ENCODE measurements around the gene NECAB3.
A peak's percentile ranks its signal among the peaks of the same experiment; 100 is the strongest.

NECAB3 gene

GRCh38 chr20:33656783-33657703 is 17.2 kb downstream of the NECAB3 start:
- no peak overlapping the region for H3K4me3 ChIP-seq (ENCODE audit: low read depth, low read length)
- no peak for TF ChIP-seq CTCF (conservative IDR thresholded peaks at IDR 0.05; ENCODE audit: low read depth, low read length)
- DNase-seq (ENCODE audit: low read depth) = no peak

- no peak for TF ChIP-seq CTCF (conservative IDR thresholded peaks at IDR 0.05; ENCODE audit: low read depth, low read length)
- DNase-seq (ENCODE audit: low read depth) = no peak
- H3K4me3 ChIP-seq (ENCODE audit: low read depth, low read length) = no peak overlapping the region
Measured at GRCh38 chr20:33656010-33656782, 18.0 kb downstream of the NECAB3 start.

GRCh38 chr20:33655164-33655563 is 19.1 kb downstream of the NECAB3 start:
- no peak for DNase-seq (ENCODE audit: low read depth)
- no peak overlapping the region for H3K4me3 ChIP-seq (ENCODE audit: low read depth, low read length)
- TF ChIP-seq CTCF (conservative IDR thresholded peaks at IDR 0.05; ENCODE audit: low read depth, low read length) = no peak

GRCh38 chr20:33654680-33655161 is 19.5 kb downstream of the NECAB3 start:
- no peak for DNase-seq (ENCODE audit: low read depth)
- H3K4me3 ChIP-seq (ENCODE audit: low read depth, low read length) = no peak overlapping the region

GRCh38 chr20:33653900-33654596 is 20.2 kb downstream of the NECAB3 start:
- DNase-seq (ENCODE audit: low read depth) = no peak
- TF ChIP-seq CTCF (conservative IDR thresholded peaks at IDR 0.05; ENCODE audit: low read depth, low read length) = no peak
- no peak overlapping the region for H3K4me3 ChIP-seq (ENCODE audit: low read depth, low read length)

More at GRCh38 chr20:33654680-33655161, 19.5 kb downstream of the NECAB3 start:
- no peak for TF ChIP-seq CTCF (conservative IDR thresholded peaks at IDR 0.05; ENCODE audit: low read depth, low read length)

- no peak overlapping the region for H3K4me3 ChIP-seq (ENCODE audit: low read depth, low read length)
- TF ChIP-seq CTCF (conservative IDR thresholded peaks at IDR 0.05; ENCODE audit: low read depth, low read length) = peak; percentile 99
- peak; percentile 80 for DNase-seq (ENCODE audit: low read depth)
Measured at GRCh38 chr20:33653218-33653899, 20.9 kb downstream of the NECAB3 start.
